HPDE6-E6E7 (cell line): Measurements from ENCODE around the gene PHOX2B.
A peak's percentile ranks its signal among the peaks of the same experiment; 100 is the strongest.
"Not testable (repeated sequence)": the region's sequence is repeated elsewhere in the genome, so short reads cannot be mapped to it uniquely, and the experiment has no call there.

Experiments
- DNase-seq: peaks from one replicate; pipeline ENCODE4 v3.0.0; 2011; ENCODE audit warnings: missing footprints; ENCODE audit errors: extremely low spot score

The PHOX2B gene

DNA sequence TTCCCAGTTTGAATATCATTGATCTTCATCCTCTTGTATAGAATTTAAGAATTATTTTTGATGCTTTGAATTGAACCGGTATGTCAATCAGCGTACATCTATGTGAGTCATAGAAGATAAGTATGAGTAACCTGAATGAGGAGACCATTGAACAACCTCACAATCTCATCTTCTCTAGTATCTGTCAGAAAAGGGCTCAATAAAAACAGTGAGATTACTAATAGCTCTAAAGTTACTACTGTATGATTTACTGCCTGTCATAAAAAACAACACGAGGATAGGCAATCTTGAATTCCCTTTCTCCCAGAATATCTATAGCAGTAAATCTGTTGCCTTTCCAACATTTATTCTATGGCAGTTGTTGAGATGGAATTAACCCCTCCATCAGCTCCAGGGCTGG lies 36.1 kb downstream of the PHOX2B start:
- DNase-seq: no peak

DNA sequence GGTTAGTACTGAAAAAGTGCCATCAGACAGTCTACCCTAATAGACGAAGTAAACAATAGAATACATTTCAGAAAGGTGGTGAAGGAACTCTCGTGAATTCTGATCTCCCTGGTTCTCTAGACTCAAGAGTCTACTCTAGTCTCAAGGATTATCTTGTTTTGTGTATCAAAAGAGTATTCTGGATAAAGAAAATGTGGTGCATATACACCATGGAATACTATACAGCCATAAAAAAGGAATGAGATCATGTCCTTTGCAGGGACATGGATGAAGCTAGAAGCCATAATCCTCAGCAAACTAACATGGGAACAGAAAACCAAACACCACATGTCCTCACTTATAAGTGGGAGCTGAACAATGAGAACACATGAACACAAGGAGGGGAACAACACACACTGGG lies 36.9 kb downstream of the PHOX2B start:
- DNase-seq: not testable (repeated sequence)

DNA sequence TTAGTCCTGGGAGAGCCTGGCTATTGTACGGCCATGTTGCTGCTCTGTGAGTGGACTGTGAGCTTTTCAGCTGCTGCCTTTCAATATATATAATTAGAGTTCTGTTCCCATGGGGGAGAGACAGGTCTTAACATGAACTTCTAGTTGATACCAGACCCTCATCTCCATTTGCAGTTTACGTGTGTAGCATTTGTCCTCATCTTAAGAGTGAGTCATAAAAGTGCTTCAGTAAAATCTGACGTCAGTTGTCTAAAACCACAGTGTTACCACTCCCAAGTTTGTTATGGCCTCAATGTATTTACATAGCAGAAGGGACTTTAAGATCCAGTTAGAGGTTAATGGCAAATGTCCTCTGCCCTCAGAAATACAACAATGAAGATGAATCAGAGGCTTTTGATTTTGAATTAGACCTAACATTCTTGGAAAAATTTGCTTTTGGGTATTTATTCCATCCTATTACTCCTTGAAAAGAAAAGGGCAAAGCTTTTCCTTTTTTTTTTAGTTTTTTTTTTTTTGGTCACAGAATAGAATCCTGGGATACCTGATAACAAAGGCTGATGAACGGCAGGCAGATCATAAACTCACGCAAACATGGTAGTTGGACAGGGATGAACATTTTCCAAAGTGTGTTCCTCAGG lies 38.6 kb downstream of the PHOX2B start:
- peak; percentile 21 for DNase-seq

DNA sequence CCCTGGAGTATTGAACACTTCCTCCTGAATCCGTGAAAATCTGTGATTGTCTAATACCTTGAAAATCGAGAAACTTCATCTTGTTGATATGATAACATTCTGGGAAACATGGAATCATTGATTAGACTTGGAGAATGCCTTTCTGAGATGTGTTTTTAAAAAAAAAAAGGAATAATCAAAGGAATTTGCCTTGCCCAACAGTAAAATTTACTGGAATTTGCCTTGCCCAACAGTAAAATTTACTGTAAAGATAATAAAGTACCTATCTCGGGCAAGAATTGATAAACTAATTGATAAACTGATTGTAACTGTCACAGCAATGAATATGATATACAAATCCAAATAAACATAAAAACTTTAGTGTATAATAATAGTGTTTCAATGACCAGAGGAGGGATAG lies 44.7 kb downstream of the PHOX2B start:
- no peak for DNase-seq

DNA sequence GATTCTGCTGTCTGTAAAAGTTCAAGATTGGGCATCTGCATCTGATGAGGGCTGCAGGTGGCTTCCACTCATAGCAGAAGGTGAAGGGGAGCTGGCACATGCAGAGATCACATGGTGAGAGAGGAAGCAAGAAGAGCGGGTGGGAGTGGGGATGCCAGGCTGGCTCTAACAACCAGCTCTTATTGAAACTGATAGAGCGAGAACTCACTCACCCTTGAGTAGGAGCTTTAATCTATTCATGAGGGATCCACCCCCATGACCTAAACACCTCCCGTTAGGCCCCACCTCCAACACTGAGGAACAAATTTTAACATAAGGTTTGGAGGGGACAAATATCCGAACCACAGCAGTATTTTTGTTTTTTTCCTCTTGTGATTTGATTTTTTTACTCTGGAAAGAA lies 45.8 kb downstream of the PHOX2B start:
- no peak for DNase-seq

DNA sequence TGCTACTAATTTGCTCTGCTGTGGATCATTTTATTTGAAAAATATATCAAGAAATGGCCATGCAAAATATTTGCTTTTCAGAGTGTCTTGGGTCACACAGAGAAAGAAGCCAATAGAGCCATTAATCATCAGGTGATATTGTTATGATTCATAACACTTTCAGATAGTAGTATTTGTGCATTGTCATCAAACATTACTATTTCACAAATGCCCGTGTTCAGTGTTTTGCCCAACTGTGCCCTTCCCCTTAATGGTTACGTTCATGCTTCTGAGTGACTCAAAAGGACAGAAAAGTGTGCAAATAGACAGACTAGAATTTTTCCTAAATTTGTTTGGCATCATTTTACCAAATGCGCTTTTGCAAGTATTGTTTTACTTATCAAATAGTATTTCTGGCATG lies 46.5 kb downstream of the PHOX2B start:
- DNase-seq: no peak

DNA sequence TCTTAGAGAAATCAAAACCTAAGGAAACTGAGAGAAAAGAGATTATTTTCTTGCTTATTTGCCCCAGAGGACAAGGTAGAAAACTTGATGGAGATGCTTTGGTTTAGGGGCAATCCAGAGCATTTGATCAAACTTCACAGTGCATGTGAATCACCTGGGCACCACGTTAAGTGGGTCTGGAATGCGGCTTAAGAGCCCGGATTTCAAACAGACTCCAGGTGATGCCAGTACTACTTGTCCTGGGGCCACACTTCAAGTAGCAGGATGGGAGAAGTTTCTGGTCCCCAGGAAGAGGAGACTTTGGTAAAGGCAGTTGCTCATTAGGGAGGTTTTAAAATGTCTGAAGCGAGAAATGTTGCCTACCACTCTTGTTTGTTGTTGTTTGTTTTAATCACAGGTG lies 51.8 kb downstream of the PHOX2B start:
- DNase-seq: no peak

DNA sequence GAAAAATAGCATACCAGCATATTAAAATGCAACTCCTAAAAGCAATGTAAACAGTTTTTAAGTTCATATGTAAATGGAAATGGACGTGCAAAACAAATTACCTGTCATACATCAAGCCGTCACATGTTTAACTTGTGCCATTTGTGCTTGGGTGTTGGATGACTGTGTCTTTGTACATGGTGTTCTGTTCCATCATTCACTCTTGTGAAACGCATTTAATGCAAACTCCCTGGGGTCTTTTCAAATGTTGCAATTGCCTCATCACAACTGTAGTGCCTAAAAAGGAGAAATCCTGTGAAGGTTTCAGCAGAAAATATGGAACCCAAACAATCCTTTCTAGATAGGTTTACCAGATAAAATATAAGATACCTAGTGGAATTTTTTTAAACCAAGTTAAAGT lies 52.4 kb downstream of the PHOX2B start:
- DNase-seq: no peak
